ENCODE measurements around the gene ZNF358.
"Not testable (repeated sequence)": the region's sequence is repeated elsewhere in the genome, so short reads cannot be mapped to it uniquely, and the experiment has no call there.

Gene ZNF358

GRCh38 chr19:7535998-7536695, 20.2 kb downstream of the ZNF358 start:
- no peak for DNase-seq

GRCh38 chr19:7538990-7539389, 23.1 kb downstream of the ZNF358 start:
- not testable (repeated sequence) for DNase-seq

- no peak for DNase-seq
Observed at GRCh38 chr19:7539827-7540425, 24.0 kb downstream of the ZNF358 start.

- no peak for DNase-seq
Observed at GRCh38 chr19:7540761-7541474, 25.0 kb downstream of the ZNF358 start.

- DNase-seq = no peak
Observed at GRCh38 chr19:7541475-7541824, 25.5 kb downstream of the ZNF358 start.

- no peak for DNase-seq
Observed at GRCh38 chr19:7541828-7542443, 26.0 kb downstream of the ZNF358 start.

GRCh38 chr19:7542556-7543348, 26.8 kb downstream of the ZNF358 start:
- DNase-seq = no peak

- DNase-seq = no peak
Observed at GRCh38 chr19:7544626-7545025, 28.7 kb downstream of the ZNF358 start.

GRCh38 chr19:7545300-7545699, 29.4 kb downstream of the ZNF358 start:
- no peak for DNase-seq

GRCh38 chr19:7545904-7546303, 30.0 kb downstream of the ZNF358 start:
- DNase-seq = no peak

GRCh38 chr19:7547159-7547558, 31.3 kb downstream of the ZNF358 start:
- DNase-seq = no peak

- no peak for DNase-seq
Observed at GRCh38 chr19:7549429-7550148, 33.7 kb downstream of the ZNF358 start.

GRCh38 chr19:7550169-7550770, 34.4 kb downstream of the ZNF358 start:
- DNase-seq = no peak

GRCh38 chr19:7550987-7551761, 35.3 kb downstream of the ZNF358 start:
- peak; percentile 20 for DNase-seq

GRCh38 chr19:7552781-7553180, 36.9 kb downstream of the ZNF358 start:
- no peak for DNase-seq

- DNase-seq = no peak
Observed at GRCh38 chr19:7554565-7554964, 38.7 kb downstream of the ZNF358 start.

GRCh38 chr19:7554990-7555864, 39.3 kb downstream of the ZNF358 start:
- no peak for DNase-seq

GRCh38 chr19:7556696-7557315, 40.9 kb downstream of the ZNF358 start:
- no peak for DNase-seq

GRCh38 chr19:7558667-7559066, 42.8 kb downstream of the ZNF358 start:
- DNase-seq = no peak
